IPS DF 19.7 (cell line): ENCODE data around the gene CYP4Z1.
"Not testable (repeated sequence)": the region's sequence is repeated elsewhere in the genome, so short reads cannot be mapped to it uniquely, and the experiment has no call there.

Experiments used
- DNase-seq: peaks from one replicate; pipeline ENCODE4 v3.0.0-alpha.2; 2013; ENCODE audit warnings: low read depth, low spot score

The CYP4Z1 gene

GRCh38 chr1:47128221-47128620 is 61.2 kb downstream of the CYP4Z1 start:
- no peak for DNase-seq

DNA sequence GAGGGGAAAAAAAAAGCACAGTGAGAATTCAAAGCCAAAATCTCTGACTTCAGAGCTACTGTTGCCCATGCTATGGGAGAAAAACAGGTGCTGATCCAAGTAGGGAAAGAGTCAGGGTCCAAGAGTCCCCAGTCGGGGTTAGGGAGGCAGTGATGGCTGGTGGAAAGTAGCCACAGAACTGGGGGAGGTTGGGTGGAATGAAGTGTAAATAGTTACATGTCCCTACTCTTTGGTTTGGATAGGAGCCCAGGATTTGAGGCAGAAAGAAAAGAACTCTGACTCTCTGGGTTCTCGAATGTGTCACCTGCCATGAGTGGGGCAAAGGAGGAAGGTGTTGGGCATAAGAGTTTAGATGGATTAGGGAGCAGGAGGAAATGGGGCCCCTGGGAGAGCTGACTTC is 61.8 kb downstream of the CYP4Z1 start:
- DNase-seq, result not testable (repeated sequence)

- DNase-seq, result not testable (repeated sequence)
Measured at GRCh38 chr1:47129489-47130230, 62.6 kb downstream of the CYP4Z1 start.

- not testable (repeated sequence) for DNase-seq
Measured at GRCh38 chr1:47132665-47133064, 65.6 kb downstream of the CYP4Z1 start.

DNA sequence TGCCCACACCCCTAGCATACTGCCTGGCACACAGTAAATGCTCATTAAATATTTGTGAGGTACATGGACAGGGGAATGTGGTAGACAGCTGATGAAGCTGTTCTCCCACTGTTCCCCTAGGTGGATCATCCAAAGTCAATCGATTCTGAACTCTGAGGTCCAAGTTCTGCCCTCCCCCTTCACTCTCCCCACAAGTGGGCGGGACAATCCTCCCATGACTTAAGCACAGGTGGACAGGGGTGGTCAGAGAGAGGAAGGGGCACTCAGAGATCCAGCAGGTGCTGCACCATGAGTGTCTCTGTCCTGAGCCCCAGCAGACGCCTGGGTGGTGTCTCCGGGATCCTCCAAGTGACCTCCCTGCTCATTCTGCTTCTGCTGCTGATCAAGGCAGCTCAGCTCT is 70.2 kb downstream of the CYP4Z1 start, which contains the start of gene CYP4A22:
CYP4A22 (plus strand) TSS at position 244 of the 400 bp plus-strand sequence; CDS start at position 289, 45 bp downstream.
- no peak for DNase-seq

DNA sequence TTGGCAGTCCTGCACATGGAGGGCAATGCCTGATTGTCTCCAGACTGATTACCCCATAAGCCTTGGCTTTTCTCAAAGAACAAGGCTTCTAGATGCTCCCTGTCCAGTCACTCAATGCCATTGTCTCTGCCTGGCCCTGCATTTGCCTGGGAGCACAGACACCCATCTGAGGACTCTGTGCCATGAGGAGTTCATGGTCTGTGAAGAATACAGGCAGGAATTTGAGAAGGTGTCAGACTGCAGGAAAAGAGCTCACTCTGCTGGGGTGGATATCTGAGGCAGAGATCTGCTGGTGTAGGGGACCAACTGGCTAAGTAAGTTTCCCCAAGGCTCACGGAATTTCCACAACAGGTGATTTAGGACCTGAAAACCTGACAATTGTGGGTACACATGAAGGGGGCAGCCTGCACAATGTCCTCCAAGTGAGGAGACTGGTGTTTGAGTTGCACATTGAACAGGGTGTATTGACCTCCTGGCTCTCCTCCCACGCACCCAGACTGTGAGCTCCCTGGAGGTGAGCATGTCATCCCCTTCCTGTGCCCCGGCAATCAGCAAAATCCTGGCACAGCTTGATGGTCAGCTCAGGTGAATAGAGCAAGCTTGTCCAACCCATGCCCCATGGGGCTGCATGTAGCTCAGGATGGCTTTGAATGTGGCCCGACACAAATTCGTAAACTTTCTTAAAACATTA is 71.0 kb downstream of the CYP4Z1 start:
- no peak for DNase-seq

DNA sequence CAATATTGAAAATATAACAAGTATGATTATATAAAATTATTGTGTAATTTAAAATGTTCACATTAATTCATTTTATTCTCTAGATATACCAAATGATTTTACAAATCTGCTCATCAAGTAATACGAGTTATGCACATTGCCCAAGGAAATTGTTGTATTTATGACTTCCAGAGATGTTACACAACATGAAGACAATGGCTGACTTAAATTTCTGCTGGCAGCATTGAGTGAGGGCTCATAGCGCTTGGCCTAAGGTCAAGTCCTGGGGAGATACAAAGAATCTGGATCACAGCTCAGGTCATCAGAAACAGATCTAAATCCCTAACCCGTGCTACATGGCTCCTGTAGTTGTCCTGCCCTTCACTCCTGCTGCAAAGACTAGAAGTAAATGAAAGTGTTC is 73.3 kb downstream of the CYP4Z1 start:
- not testable (repeated sequence) for DNase-seq

DNA sequence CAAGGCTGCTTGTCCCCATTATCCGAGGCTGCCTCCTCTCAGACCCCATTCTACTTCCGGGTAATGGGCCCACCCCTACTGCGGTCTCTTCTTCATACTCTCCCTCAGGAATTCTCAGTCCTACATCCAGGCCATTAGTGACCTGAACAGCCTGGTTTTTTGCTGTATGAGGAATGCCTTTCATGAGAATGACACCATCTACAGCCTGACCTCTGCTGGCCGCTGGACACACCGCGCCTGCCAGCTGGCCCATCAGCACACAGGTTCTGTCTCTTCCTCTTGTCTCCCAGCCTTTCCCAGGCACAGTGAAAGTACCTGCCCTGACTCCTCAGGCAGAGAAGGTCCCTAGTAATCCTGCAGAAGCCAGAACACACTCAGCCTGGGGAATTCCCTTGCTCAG is 76.6 kb downstream of the CYP4Z1 start:
- peak; percentile 20 for DNase-seq

GRCh38 chr1:47146495-47146894 is 79.5 kb downstream of the CYP4Z1 start:
- DNase-seq, result not testable (repeated sequence)

DNA sequence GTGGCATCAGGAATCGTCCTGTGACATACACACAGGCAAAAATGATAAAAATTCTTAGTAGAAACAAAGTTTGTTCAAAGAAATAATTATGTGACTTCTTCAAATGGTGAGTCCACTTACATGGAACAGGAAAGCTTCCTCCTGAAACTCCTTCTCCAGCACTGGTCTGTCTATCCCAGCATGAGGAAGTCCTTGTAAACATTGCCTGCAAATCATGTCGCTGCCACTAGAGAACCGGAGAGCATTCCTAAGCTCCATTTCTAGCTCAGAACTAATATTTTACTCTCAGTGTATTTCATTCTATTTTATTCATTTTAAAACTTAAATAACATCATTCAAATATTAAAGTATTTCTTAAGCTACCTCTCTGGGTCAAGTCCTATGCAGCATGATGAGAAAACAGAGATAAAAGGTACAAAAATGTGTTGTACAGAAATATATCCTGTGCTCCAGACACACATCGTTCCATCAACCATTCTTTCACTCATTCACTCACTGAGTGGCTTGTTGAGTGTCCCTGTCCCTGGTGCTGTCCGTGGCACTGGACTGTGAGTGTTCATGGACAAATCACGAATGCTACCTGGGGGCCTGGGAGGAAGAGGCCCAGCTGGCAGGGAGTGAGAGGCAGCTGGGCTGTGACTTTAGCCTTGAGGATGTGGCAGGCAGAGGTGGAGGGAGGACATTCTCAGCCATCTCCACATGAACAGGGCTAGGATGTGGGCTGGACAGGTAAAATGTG is 80.2 kb downstream of the CYP4Z1 start:
- no peak for DNase-seq

DNA sequence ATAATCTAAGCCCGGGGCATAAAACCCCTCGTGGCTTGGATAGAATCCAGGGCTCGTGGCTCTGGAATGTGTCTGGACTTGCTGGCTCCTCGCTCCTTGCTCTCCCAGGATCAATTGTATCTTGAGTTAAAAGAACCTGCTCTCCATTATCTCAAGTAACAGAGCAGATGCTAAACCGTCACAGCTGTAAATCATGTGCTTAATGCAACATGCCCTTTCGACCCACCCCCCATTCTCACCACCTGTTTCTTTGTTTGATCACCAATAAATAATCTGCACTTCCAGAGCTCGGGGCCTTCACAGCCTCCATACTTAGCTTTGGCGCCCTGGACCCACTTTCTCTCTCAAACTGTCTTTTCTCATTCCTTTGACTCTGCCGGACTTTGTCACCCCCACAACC is 82.1 kb downstream of the CYP4Z1 start:
- DNase-seq, result not testable (repeated sequence)

- not testable (repeated sequence) for DNase-seq
Measured at GRCh38 chr1:47156457-47156856, 89.4 kb downstream of the CYP4Z1 start.

- not testable (repeated sequence) for DNase-seq
Measured at GRCh38 chr1:47157957-47158356, 90.9 kb downstream of the CYP4Z1 start.

DNA sequence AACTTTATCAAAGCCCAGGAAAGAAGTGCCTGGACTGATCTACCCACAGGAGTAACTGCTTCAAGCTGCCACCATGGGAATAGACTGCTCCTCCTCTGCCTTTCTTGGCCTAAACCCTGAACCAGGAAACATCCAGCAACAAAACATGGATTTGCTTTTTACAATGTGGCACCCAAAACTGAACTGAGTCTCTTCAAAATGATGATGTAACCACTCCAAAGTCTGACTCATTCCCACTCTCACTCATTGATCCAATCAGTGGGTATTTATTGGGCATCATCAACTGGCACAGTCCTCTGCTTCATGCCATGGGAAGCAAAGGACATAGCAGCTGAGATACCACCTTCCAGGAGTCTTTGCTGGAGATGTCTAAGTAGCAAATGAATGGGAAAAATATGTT is 93.7 kb downstream of the CYP4Z1 start:
- DNase-seq, result no peak

GRCh38 chr1:47161298-47162040 is 94.4 kb downstream of the CYP4Z1 start:
- no peak for DNase-seq

DNA sequence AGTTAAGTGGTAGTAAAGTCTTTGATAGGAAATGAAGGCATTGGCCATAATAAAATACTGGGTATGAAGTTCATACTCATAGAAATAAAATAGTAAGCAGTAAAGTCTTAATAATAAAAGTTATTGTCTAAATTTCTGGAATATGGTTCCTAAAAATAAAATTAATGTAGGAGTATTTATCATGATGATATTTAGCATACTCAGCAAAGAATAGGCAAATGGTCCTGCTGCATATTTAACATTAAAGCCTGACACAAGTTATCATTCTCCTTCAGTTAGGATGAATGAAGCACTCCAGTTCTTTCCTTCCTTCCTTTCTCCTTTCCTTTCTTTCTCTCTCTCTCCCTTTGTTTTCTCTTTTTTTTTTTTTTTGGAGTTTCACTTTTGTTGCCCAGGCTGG is 97.5 kb downstream of the CYP4Z1 start:
- no peak for DNase-seq
